C4-2B (cell line): ENCODE data around the gene CCDC88C.

Experiments used
- ZFX ChIP-seq: fragments of 450-650 bp; IDR thresholded peaks from 2 replicates; pipeline ENCODE4 v1.6.1; 2017
- TF ChIP-seq, protein P1 (sequence below): fragments of 450-650 bp; conservative IDR thresholded peaks from 2 replicates; pipeline ENCODE4 v1.5.1; 2017; ENCODE audit warnings: mild to moderate bottlenecking

GRCh38 chr14:91341751-91342154 is 75.9 kb downstream of the CCDC88C start:
- TF ChIP-seq, protein P1, sequence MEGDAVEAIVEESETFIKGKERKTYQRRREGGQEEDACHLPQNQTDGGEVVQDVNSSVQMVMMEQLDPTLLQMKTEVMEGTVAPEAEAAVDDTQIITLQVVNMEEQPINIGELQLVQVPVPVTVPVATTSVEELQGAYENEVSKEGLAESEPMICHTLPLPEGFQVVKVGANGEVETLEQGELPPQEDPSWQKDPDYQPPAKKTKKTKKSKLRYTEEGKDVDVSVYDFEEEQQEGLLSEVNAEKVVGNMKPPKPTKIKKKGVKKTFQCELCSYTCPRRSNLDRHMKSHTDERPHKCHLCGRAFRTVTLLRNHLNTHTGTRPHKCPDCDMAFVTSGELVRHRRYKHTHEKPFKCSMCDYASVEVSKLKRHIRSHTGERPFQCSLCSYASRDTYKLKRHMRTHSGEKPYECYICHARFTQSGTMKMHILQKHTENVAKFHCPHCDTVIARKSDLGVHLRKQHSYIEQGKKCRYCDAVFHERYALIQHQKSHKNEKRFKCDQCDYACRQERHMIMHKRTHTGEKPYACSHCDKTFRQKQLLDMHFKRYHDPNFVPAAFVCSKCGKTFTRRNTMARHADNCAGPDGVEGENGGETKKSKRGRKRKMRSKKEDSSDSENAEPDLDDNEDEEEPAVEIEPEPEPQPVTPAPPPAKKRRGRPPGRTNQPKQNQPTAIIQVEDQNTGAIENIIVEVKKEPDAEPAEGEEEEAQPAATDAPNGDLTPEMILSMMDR = no peak
- no peak for TF ChIP-seq ZFX
